PC-9 (cell line): ENCODE data around the gene GPBP1. TPM values are rescaled to one million over a fixed set of nuclear protein-coding genes. Genes with fewer than 3 reads are reported as not detected.

Experiments used
- BruUV-seq: library from RNA; stranded (reverse); fragments of 400-500 nt; replicated peaks from 2 replicates; lab custom pipeline; 2021; lab: Mats Ljungman, UMichigan
- CTCF ChIA-PET: fragments of 300-600 bp; sonication (Branson Sonifier 250); formaldehyde crosslinking; loops from one replicate; lab custom pipeline; 2022; ENCODE audit warnings: antibody characterized with exemption; lab: Charles Lee
- POLR2A ChIA-PET: fragments of 300-600 bp; sonication (Branson Sonifier 250); formaldehyde crosslinking; loops from one replicate; lab custom pipeline; 2022; ENCODE audit warnings: antibody characterized with exemption; ENCODE audit not compliant: unreplicated experiment; lab: Charles Lee
- DNase-seq, 2 experiments: peaks; one replicate each; pipeline versions ENCODE4 v3.0.0 to v3.0.0-alpha.2; 2015 to 2022; ENCODE audit warnings: mixed read lengths in 1 of 2
- H2AFZ ChIP-seq: fragments of 200-600 bp; sonication (generic); 2 replicates; pipeline ENCODE4 v1.8.1; 2017; ENCODE audit warnings: antibody characterized with exemption
- H3F3A ChIP-seq: fragments of 200-600 bp; sonication (generic); 2 replicates; pipeline ENCODE4 v1.8.1; 2017; ENCODE audit warnings: antibody characterized with exemption, mild to moderate bottlenecking, low read depth; ENCODE audit not compliant: insufficient read depth
- H3K27ac ChIP-seq: fragments of 200-600 bp; sonication (generic); 2 replicates; pipeline ENCODE4 v1.6.1; 2016; ENCODE audit warnings: mixed run types
- H3K27me3 ChIP-seq: fragments of 200-600 bp; sonication (generic); 2 replicates; pipeline ENCODE4 v1.6.1; 2016; ENCODE audit warnings: low read depth, mixed run types; ENCODE audit not compliant: insufficient read depth
- H3K36me3 ChIP-seq: fragments of 200-600 bp; sonication (generic); 2 replicates; pipeline ENCODE4 v1.6.1; 2016; ENCODE audit warnings: low read depth, mixed run types
- H3K4me1 ChIP-seq: fragments of 200-600 bp; sonication (generic); replicated peaks from 2 replicates; pipeline ENCODE4 v1.6.1; 2016; ENCODE audit warnings: mixed run types; ENCODE audit not compliant: insufficient read depth
- H3K4me2 ChIP-seq: fragments of 200-600 bp; sonication (generic); 2 replicates; pipeline ENCODE4 v1.6.1; 2017; ENCODE audit warnings: mixed run types
- H3K4me3 ChIP-seq: fragments of 200-600 bp; sonication (generic); 2 replicates; pipeline ENCODE4 v1.6.1; 2016; ENCODE audit warnings: mixed run types
- H3K79me2 ChIP-seq: fragments of 200-600 bp; sonication (generic); 2 replicates; pipeline ENCODE4 v1.6.1; 2017; ENCODE audit warnings: low read depth, mixed run types
- H3K9me2 ChIP-seq: fragments of 200-600 bp; sonication (generic); 2 replicates; pipeline ENCODE4 v1.8.1; 2017; ENCODE audit warnings: mild to moderate bottlenecking; ENCODE audit not compliant: insufficient read depth
- H3K9me3 ChIP-seq: fragments of 200-600 bp; sonication (generic); 2 replicates; pipeline ENCODE4 v1.8.1; 2016; ENCODE audit warnings: low read depth; ENCODE audit not compliant: insufficient read depth
- H4K20me1 ChIP-seq: fragments of 200-600 bp; sonication (generic); 2 replicates; pipeline ENCODE4 v1.8.1; 2017; ENCODE audit not compliant: insufficient read depth
- CTCF ChIP-seq: fragments of 200-600 bp; sonication (generic); conservative IDR thresholded peaks from 2 replicates; pipeline ENCODE4 v1.6.1; 2017; ENCODE audit warnings: mixed run types, antibody characterized with exemption, mild to moderate bottlenecking, moderate library complexity
- EZH2 ChIP-seq: fragments of 200-600 bp; sonication (generic); IDR thresholded peaks from 2 replicates; pipeline ENCODE4 v1.8.0; 2017; ENCODE audit warnings: antibody characterized with exemption, low read depth
- intact Hi-C: fragments of 100-400 bp; cut with micrococcal nuclease; formaldehyde crosslinking; loops from one replicate; pipeline ENCODE4 v1.10.0; 2022; ENCODE audit not compliant: unreplicated experiment
- total RNA-seq: library from RNA; stranded (reverse); gene quantifications from 2 replicates; pipeline ENCODE4 v1.2.3, GENCODE V29; 2021

Gene GPBP1
- total RNA-seq, 1 experiment from 2014 or later: 75.0 TPM

GRCh38 chr5:57259704-57260103 lies 85.8 kb downstream of the GPBP1 start:
- Histone ChIP-seq H3K4me1 (no peaks in the 10 kb centered on the region), H3K4me3 (no peak overlapping the region), H3F3A (no peaks in the 10 kb centered on the region), H3K36me3 (peaks cover 48% of the 10 kb centered on the region), H3K27ac (no peak overlapping the region), H3K27me3 (no peaks in the 10 kb centered on the region), H4K20me1 (0 out of 2 replicates have a peak, but pooled peaks cover 3% of the 10 kb centered on the region), H3K9me2 (no peaks in the 10 kb centered on the region), H3K79me2 (0 out of 2 replicates have a peak, but pooled peaks cover 3% of the 10 kb centered on the region), H3K9me3 (no peaks in the 10 kb centered on the region), H3K4me2 (no peak overlapping the region), H2AFZ (no peak overlapping the region)
- intact Hi-C loops: no loop called here
- TF ChIP-seq CTCF (no peak), EZH2 (no peak)
- no peak for DNase-seq
- BruUV-seq: no TSS peak
- ChIA-PET CTCF (no interaction called here), POLR2A (no interaction called here)

DNA sequence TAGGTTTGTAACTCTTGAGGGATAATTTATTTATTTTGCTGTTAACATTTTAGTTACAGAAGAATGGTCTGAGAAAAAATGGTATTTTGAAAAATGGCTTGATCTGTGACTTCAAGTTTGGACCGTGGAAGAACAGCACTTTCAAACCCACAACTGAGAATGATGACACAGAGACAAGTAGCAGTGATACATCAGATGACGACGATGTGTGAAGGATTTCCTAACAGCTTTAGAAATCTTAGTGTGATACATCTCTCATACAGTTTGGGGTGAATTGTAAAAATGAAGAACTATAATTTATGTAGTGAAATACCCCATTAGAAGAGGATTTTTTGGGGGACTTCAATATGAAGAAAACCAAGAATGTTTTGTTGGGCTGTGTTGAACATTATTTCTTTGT lies 88.7 kb downstream of the GPBP1 start:
- ChIA-PET POLR2A (no interaction called here), CTCF (no interaction called here)
- Histone ChIP-seq H3K36me3 (peaks cover 36% of the 10 kb centered on the region), H3K9me3 (no peaks in the 10 kb centered on the region), H3K9me2 (no peaks in the 10 kb centered on the region), H3K27ac (no peak overlapping the region), H3K27me3 (no peaks in the 10 kb centered on the region), H3K79me2 (0 out of 2 replicates have a peak, but pooled peaks cover 3% of the 10 kb centered on the region), H2AFZ (no peak overlapping the region), H3K4me1 (no peaks in the 10 kb centered on the region), H3K4me3 (no peak overlapping the region), H3K4me2 (no peak overlapping the region), H4K20me1 (0 out of 2 replicates have a peak, but pooled peaks cover 3% of the 10 kb centered on the region), H3F3A (no peaks in the 10 kb centered on the region)
- intact Hi-C loops: no loop called here
- DNase-seq: no peak
- TF ChIP-seq EZH2: no peak
- TF ChIP-seq CTCF: no peak
- no TSS peak for BruUV-seq

DNA sequence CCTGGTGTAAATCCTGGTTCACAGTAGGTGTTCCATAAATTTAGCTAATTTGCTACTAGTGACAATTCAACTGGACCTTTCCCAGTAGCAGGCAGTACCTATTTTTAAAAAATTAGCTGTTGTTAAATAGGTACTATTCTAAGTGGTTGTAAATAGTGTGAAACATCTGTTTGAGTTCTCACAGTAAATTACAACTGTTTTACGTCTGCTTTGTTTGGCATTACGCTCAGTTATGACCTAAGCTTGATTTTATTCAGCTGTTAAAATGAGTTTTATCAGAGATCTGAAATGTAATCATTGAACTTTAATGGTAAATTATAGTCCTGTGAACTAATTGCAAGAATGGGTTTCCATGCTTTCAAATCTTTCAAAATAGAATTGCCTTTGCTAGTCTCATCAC lies 93.9 kb downstream of the GPBP1 start:
- no TSS peak for BruUV-seq
- H4K20me1 ChIP-seq: no peaks in the 10 kb centered on the region
- H3K4me2 ChIP-seq: no peak overlapping the region
- H2AFZ ChIP-seq: no peak overlapping the region
- ChIA-PET CTCF (no interaction called here), POLR2A (no interaction called here)
- no peaks in the 10 kb centered on the region for H3K27me3 ChIP-seq
- no peak for TF ChIP-seq CTCF
- no peak for TF ChIP-seq EZH2
- H3K9me3 ChIP-seq: no peaks in the 10 kb centered on the region
- no peak for DNase-seq
- intact Hi-C loops: no loop called here
- no peak overlapping the region for H3K4me3 ChIP-seq
- 0 out of 2 replicates have a peak, but pooled peaks cover 13% of the 10 kb centered on the region for H3F3A ChIP-seq
- H3K36me3 ChIP-seq: peaks cover 6% of the 10 kb centered on the region; the same call in 1 of the 2 replicates
- H3K9me2 ChIP-seq: no peaks in the 10 kb centered on the region
- H3K79me2 ChIP-seq: no peaks in the 10 kb centered on the region
- H3K4me1 ChIP-seq: no peaks in the 10 kb centered on the region
- no peak overlapping the region for H3K27ac ChIP-seq
